Measurements from ENCODE around the gene MAP2K1.
"Not testable (repeated sequence)": the region's sequence is repeated elsewhere in the genome, so short reads cannot be mapped to it uniquely, and the experiment has no call there.

Gene MAP2K1

DNA sequence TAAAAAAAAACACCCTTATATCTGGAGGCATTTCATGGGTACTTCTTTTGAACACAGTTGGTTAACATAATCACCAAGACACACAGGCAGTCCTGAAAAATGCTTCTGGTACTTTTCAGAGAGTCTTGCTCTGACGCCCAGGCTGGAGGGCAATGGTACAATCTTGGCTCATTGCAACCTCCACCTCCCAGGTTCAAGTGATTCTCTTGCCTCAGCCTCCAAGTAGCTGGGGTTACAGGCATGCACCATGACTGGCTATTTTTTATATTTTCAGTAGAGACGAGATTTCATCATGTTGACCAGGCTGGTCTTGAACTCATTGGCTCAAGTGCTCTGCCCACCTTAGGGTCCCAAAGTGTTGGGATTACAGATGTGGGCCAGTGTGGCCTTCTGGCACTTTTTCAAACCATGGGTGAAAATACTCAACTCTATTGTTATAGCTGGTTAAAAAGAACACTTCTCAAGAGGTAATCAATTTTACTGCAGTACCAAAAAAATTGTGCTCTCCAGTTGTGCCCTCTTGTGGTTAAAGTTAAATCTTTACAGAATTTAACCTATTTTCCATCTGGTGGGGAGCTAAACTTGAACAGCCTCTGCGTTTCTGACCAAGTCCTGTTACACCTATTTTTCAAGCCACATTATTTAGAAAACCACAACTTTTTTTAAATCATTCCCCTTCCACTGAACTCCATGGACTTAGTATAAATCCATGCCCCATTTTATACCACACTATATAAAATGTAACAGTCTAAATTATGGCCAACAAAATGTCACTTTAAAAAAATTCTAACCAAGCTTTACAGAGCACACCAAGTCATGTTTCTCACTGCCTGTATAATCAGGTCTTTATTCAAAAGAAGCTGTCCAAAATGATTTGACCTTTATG is 112.0 kb downstream of the MAP2K1 start:
- TF ChIP-seq, protein P1, sequence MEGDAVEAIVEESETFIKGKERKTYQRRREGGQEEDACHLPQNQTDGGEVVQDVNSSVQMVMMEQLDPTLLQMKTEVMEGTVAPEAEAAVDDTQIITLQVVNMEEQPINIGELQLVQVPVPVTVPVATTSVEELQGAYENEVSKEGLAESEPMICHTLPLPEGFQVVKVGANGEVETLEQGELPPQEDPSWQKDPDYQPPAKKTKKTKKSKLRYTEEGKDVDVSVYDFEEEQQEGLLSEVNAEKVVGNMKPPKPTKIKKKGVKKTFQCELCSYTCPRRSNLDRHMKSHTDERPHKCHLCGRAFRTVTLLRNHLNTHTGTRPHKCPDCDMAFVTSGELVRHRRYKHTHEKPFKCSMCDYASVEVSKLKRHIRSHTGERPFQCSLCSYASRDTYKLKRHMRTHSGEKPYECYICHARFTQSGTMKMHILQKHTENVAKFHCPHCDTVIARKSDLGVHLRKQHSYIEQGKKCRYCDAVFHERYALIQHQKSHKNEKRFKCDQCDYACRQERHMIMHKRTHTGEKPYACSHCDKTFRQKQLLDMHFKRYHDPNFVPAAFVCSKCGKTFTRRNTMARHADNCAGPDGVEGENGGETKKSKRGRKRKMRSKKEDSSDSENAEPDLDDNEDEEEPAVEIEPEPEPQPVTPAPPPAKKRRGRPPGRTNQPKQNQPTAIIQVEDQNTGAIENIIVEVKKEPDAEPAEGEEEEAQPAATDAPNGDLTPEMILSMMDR (IDR thresholded peaks at IDR 0.05; ENCODE audit: low read depth, low read length, missing control alignments): peak; percentile 30
- H3K4me3 ChIP-seq (ENCODE audit: low read depth, low read length): no peak overlapping the region
- DNase-seq (ENCODE audit: low read depth): no peak

DNA sequence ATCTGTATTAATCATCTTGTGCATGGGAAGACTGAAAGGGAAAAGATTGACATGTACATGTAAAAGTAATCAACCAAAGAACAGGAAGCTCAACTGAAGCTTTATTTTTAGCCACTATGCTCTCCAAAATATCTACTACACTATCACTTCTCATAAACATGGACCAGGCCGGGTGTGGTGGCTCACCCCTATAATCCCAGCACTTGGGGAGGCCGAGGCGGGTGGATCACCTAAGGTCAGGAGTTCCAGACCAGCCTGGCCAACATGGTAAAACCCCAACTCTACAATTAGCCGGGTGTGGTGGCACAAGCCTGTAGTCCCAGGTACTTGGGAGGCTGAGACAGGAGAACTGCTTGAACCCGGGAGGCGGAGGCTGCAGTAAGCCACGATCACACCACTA is 113.6 kb downstream of the MAP2K1 start:
- not testable (repeated sequence) for H3K4me3 ChIP-seq (ENCODE audit: low read depth, low read length); DNase-seq (ENCODE audit: low read depth)

- H3K4me3 ChIP-seq (ENCODE audit: low read depth, low read length): peak overlapping the region; percentile 80
- no peak for DNase-seq (ENCODE audit: low read depth)
- TF ChIP-seq, protein P1 (IDR thresholded peaks at IDR 0.05; ENCODE audit: low read depth, low read length, missing control alignments): no peak
Measured at GRCh38 chr15:66502491-66502890, 115.8 kb downstream of the MAP2K1 start.

DNA sequence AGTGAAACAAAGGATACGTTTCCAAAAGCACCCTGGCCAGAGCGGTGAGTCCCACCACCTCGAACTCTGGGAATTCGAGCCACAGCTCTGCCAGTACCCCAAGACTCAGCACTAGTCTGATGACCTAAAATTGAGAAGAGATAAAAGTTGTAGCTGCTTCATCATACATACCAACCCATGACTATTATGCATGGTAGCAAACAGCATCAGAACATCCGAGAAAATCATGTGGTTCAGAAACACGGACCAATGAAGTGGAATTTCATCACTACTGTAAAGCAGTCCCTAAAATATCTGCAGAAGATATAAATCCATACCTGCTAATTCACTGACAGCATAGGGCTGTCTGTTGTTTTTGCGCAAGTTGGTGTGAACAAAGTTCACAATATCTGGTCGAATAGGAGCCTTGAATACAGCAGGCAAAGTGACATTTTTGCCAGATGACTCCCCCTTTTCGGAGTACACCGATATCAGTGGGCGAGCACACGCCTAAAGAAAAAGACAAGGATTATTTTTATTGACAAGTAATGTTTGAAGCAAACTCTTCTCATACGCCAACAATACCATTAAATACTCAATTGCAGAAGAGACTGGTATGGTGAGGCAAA is 116.4 kb downstream of the MAP2K1 start:
- peak overlapping the region; percentile 80 for H3K4me3 ChIP-seq (ENCODE audit: low read depth, low read length)
- not testable (repeated sequence) for DNase-seq (ENCODE audit: low read depth)

- TF ChIP-seq, protein P1 (IDR thresholded peaks at IDR 0.05; ENCODE audit: low read depth, low read length, missing control alignments): no peak
- peak overlapping the region; percentile 80 for H3K4me3 ChIP-seq (ENCODE audit: low read depth, low read length)
- no peak for DNase-seq (ENCODE audit: low read depth)
Measured at GRCh38 chr15:66503780-66504562, 117.3 kb downstream of the MAP2K1 start.

DNA sequence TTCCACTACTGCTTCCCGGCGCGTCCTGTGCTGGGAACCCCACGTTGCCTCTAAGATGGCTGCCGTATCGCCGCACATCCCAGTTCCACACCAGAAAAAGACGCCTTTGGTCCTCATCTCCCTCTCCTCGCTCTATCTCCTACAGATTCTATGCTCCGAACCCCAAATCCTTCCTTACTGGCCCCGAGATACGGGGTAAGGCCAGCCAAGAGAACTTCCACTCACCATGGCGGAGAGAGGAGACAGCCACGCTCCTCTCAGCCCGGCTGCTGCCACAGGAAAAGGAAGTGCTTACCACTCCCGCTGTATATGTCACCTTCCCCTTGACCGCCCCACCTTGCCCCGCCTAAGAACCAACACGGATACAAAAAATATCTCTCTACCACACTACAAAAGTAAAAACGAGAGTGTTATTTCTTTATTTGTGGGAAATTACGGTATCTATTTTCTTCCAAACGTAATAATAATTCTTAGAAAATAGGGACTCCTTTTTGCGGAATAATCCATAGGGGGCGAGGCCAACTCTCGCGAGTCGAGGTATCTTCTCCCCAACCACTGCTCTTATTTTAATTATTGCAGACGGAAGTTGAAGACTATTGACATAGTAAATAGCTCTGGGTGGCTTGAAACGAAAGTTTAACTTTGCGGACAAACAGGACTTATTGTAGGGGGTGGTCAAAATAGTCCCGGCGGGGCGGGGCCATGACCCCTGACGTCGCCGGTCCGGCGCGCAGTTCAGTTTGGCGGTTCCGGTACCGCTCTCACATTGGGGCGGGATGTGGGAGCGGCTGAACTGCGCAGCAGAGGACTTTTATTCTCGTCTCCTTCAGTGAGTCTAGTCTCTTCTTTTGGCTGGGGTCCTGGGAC is 118.1 kb downstream of the MAP2K1 start, which contains the start of the genes RPL4 and ZWILCH:
Gene RPL4 (minus strand): TSS at position 293 of the 867 bp plus-strand sequence. CDS start 65 bp downstream, at position 228.
Gene ZWILCH (plus strand): TSS at position 764 of the 867 bp plus-strand sequence. CDS start 13 bp downstream, at position 777.
- DNase-seq (ENCODE audit: low read depth): peak; percentile 89
- H3K4me3 ChIP-seq (ENCODE audit: low read depth, low read length): peak within 1 kb of the TSS; percentile 80
- TF ChIP-seq, protein P1 (IDR thresholded peaks at IDR 0.05; ENCODE audit: low read depth, low read length, missing control alignments): no peak

- peak overlapping the region; percentile 80 for H3K4me3 ChIP-seq (ENCODE audit: low read depth, low read length)
- no peak for DNase-seq (ENCODE audit: low read depth)
- TF ChIP-seq, protein P1 (IDR thresholded peaks at IDR 0.05; ENCODE audit: low read depth, low read length, missing control alignments): no peak
Measured at GRCh38 chr15:66505430-66505811, 118.7 kb downstream of the MAP2K1 start.
